MM.1S (cell line): ENCODE measurements around the gene MBD5.

Experiments
- EZH2 ChIP-seq: fragments of 300-600 bp; sonication (generic); optimal IDR thresholded peaks from 2 replicates; pipeline ENCODE3; 2017; ENCODE audit warnings: low read depth, mild to moderate bottlenecking, antibody characterized with exemption, low read length, mixed read lengths
- EZH2phosphoT487 ChIP-seq: fragments of 300-600 bp; sonication (generic); IDR thresholded peaks from 2 replicates; pipeline ENCODE4 v1.6.1; 2018; ENCODE audit warnings: antibody characterized with exemption, low read length
- TF ChIP-seq, protein P1 (sequence below): fragments of 300-600 bp; sonication (generic); IDR thresholded peaks from 2 replicates; pipeline ENCODE4 v1.5.1; 2016; ENCODE audit warnings: antibody characterized with exemption, low read length, mixed read lengths

GRCh38 chr2:148493822-148494563, 473.1 kb downstream of the MBD5 start:
- TF ChIP-seq, protein P1, sequence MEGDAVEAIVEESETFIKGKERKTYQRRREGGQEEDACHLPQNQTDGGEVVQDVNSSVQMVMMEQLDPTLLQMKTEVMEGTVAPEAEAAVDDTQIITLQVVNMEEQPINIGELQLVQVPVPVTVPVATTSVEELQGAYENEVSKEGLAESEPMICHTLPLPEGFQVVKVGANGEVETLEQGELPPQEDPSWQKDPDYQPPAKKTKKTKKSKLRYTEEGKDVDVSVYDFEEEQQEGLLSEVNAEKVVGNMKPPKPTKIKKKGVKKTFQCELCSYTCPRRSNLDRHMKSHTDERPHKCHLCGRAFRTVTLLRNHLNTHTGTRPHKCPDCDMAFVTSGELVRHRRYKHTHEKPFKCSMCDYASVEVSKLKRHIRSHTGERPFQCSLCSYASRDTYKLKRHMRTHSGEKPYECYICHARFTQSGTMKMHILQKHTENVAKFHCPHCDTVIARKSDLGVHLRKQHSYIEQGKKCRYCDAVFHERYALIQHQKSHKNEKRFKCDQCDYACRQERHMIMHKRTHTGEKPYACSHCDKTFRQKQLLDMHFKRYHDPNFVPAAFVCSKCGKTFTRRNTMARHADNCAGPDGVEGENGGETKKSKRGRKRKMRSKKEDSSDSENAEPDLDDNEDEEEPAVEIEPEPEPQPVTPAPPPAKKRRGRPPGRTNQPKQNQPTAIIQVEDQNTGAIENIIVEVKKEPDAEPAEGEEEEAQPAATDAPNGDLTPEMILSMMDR: no peak
- TF ChIP-seq EZH2phosphoT487 (no peak), EZH2 (no peak)
